Stimulated activated naive B cell treated with anti-CD40 and anti-IgM and Interleukin-4, amounts not matched to agents 10 μg/mL and 1 μg/mL and 100 μg/mL, for 72 hours (primary cell): ENCODE measurements around the gene BSPRY.

Source experiments
- ATAC-seq, 2 donors: fragments of 150-1000 bp; cut with Tn5 transposase; replicated peaks; 2 replicates each; pipeline ENCODE4 v1.10.0; 2021; ENCODE audit warnings: moderate library complexity in 1 of 2
- DNase-seq: peaks from one replicate; pipeline ENCODE4 v3.0.0; 2021
- H3K27ac Mint-ChIP-seq: one replicate; pipeline ENCODE4 v1.8.0; 2022; ENCODE audit warnings: mild to moderate bottlenecking, mixed read lengths
- H3K27me3 Mint-ChIP-seq, 2 donors: one replicate each; pipeline ENCODE4 v1.8.0; 2022; ENCODE audit warnings: mixed read lengths in 2 of 2
- H3K36me3 Mint-ChIP-seq, 2 donors: one replicate each; pipeline ENCODE4 v1.8.0; 2022; ENCODE audit warnings: mixed read lengths in 2 of 2, mild to moderate bottlenecking in 1 of 2
- H3K4me1 Mint-ChIP-seq, 2 donors: one replicate each; pipeline ENCODE4 v1.8.0; 2022; ENCODE audit warnings: mixed read lengths in 2 of 2, mild to moderate bottlenecking in 1 of 2
- H3K4me3 Mint-ChIP-seq, 2 donors: one replicate each; pipeline ENCODE4 v1.8.0; 2022; ENCODE audit warnings: mild to moderate bottlenecking in 2 of 2, mixed read lengths in 2 of 2, moderate library complexity in 1 of 2
- H3K9me3 Mint-ChIP-seq, 2 donors: one replicate each; pipeline ENCODE4 v1.8.0; 2022; ENCODE audit warnings: mixed read lengths in 2 of 2, mild to moderate bottlenecking in 1 of 2

The BSPRY gene

DNA sequence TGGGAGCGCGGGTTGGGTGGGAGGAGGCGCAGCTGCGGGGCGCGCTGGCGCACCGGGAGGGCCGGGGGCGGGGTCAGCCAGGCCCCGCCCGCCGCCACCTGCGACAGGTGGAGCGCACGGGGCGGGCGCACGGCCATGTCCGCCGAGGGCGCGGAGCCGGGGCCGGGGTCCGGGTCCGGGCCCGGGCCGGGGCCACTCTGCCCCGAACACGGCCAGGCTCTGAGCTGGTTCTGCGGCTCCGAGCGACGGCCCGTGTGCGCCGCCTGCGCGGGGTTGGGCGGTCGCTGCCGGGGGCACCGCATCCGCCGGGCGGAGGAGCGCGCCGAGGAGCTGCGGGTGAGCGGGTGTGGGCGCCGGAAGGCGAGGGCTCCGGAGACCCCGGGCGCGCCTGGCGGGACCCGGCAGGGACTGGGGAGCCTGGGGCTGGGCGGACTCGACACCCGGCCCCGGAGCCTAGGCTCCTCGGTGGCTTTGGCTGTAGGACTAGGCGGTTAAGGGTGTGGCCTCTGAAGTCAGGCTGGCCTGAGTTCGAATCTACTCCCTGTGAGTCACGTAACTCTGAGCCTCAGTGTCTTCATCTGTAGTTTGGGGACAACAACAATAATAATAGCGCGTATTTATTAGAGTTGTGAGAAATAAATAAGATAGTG, at the start of gene BSPRY:
Gene BSPRY, plus strand, starts transcription at position 97 of the 650 bp plus-strand sequence. Its CDS starts 39 bp downstream, at position 136.
- peaks cover 5 to 6% of the 10 kb centered on the region in 2 donors for H3K36me3 Mint-ChIP-seq
- peak; percentile 18 for DNase-seq
- peaks cover 0 to 5% of the 10 kb centered on the region in 2 donors for H3K27me3 Mint-ChIP-seq
- peak; percentile 45 to 57 for ATAC-seq
- H3K4me1 Mint-ChIP-seq, result peaks cover 26 to 33% of the 10 kb centered on the region in 2 donors
- H3K9me3 Mint-ChIP-seq, result no peaks in the 10 kb centered on the region
- H3K27ac Mint-ChIP-seq, result peak within 1 kb of the TSS; percentile 89
- H3K4me3 Mint-ChIP-seq, result peak within 1 kb of the TSS; percentile 82 to 86

DNA sequence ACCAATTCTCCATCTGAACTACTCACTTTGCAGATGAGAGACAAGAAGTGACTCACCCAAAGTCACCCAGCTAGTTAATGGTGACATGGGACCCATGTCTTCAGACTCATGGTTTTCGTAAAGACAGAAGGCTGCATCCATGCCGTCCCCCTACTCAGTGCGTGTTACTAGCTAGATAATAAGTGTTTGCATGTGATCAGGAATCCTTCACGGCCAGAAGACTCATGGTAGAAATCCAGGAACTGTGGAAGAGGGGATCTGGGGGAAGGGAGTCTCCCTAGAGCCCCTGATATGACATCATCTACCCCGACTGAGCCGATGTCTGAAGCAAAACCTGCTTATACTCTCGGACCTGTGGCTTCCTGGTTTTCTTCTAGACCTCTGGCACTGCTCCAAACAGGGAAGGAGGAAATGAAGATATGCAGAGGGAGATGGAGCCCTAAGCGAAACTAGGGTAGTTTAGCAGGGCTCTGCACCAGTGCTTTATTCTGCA, 49.5 kb upstream of the BSPRY start:
- ATAC-seq, result no peak
- H3K27ac Mint-ChIP-seq, result no peak overlapping the region

DNA sequence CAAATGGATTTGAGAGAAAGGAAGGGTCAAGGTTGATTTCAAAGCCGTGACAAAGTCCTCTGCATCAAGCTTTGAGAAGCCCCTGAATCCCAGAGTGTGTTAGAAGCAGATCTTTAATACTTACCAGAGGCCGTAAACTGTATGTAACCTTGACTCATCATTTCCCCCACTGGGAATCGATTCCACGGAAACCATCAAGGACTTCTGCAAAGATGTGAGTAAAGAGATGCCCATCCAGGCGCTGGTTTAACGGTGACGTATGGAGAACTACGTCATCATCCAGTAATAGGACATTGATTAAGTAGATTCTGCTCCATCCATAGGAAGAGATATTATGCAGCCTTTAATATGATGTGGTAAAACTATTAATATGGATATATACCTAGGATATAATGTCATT, 47.8 kb upstream of the BSPRY start:
- DNase-seq (no peak), ATAC-seq (no peak)
- Mint-ChIP-seq H3K27ac (no peak overlapping the region), H3K27me3 (peaks cover 14 to 17% of the 10 kb centered on the region in 2 donors), H3K36me3 (no peaks in the 10 kb centered on the region), H3K4me3 (no peak overlapping the region), H3K9me3 (no peaks in the 10 kb centered on the region), H3K4me1 (peaks cover 0 to 12% of the 10 kb centered on the region in 2 donors)

More for the DNA sequence above, 49.5 kb upstream of the BSPRY start:
- Mint-ChIP-seq H3K36me3 (peaks cover 0 to 3% of the 10 kb centered on the region in 2 donors), H3K9me3 (no peaks in the 10 kb centered on the region), H3K27me3 (peaks cover 14 to 17% of the 10 kb centered on the region in 2 donors), H3K4me3 (no peak overlapping the region), H3K4me1 (peaks cover 0 to 14% of the 10 kb centered on the region in 2 donors)
- DNase-seq, result no peak

DNA sequence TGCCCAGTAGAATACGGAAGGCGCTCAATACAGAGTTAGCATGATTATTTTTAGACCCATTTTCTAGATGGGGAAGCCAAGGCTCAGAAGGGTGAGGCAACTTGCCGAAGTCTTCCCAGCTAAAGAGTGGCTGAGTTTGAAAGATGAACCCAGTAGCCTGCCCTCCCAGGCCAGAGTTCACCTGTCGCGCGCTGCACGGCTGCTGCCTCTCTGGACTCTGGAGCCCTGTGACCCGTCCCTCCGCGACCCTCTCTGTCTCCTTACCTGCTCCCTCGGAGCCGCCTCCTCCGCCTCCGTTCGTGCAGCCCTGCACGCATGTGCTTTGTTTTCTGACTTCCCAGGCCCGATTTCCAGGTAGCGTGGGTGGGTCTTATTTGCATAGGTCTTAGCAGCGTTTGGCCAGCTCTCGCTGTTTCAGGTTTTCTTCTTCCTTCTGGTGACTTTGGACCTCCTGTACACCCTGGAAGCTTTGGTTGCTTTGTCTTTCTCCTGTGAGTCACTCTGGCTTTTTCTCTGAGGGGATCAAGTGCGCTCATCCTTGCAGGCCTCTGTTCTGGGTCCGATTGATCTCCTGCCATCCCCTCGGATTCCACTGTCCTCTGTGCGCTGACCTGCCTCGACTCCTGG, 46.4 kb upstream of the BSPRY start, which contains the start of gene RNF183:
Gene RNF183, minus strand, starts transcription at position 585 of the 627 bp plus-strand sequence. CDS start 5,192 bp downstream, outside the sequence.
- H3K9me3 Mint-ChIP-seq, result no peaks in the 10 kb centered on the region
- peaks cover 14 to 17% of the 10 kb centered on the region in 2 donors for H3K27me3 Mint-ChIP-seq
- ATAC-seq (no peak), DNase-seq (no peak)
- no peak within 1 kb of the TSS for H3K4me3 Mint-ChIP-seq
- no peaks in the 10 kb centered on the region for H3K36me3 Mint-ChIP-seq
- H3K27ac Mint-ChIP-seq, result no peak within 1 kb of the TSS
- no peaks in the 10 kb centered on the region for H3K4me1 Mint-ChIP-seq

DNA sequence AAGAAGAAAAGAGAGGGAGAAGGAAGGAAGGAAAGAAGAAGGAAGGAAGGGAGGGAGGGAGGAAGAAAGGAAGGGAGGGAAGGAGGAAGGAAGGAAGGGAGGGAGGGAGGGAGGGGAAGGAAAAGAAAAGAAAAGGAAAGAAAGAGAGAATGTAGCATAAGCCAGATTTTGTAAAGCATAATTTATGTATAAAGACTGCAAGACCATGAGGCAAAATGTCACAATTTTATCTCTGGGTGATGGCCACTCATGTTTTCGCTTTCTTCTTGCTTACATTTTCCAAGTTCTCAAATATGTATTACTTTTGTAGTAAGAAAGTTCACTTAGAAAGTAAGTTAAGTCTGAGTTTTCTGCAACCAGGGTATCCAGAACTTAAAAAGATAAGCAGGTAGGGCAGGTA, 42.8 kb upstream of the BSPRY start:
- no peaks in the 10 kb centered on the region for H3K4me1 Mint-ChIP-seq
- peaks cover 5 to 11% of the 10 kb centered on the region in 2 donors for H3K27me3 Mint-ChIP-seq
- H3K27ac Mint-ChIP-seq, result no peak overlapping the region
- no peaks in the 10 kb centered on the region for H3K9me3 Mint-ChIP-seq
- DNase-seq (no peak), ATAC-seq (no peak)
- H3K36me3 Mint-ChIP-seq, result no peaks in the 10 kb centered on the region
- H3K4me3 Mint-ChIP-seq, result no peak overlapping the region

DNA sequence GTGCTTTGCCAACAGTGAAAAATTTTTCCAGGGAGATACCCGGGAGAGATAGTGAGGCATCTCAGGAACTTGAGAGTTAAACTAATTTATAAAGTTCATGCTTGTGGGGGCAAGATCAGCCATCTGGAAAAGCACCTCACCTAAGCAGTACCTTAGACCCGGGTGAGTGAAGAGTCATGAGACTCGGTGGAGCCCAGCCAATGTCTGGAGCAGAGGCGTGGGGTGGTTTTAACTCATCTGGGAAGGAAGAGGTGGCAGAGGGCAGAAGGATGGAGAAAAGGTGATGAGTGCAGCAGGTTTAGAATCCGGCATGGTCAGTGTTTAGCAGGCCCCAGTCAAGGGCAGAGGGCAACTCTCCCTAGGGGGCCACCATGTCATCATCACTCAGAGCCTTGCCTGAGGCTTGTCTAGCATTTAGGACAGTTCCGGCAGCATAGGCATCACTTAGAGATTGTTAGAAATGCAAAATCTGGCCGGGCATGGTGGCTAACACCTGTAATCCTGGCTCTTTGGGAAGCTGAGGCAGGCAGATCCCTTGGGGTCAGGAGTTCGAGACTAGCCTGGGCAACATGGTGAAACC, 41.9 kb upstream of the BSPRY start:
- Mint-ChIP-seq H3K27me3 (peaks cover under 1 to 7% of the 10 kb centered on the region in 2 donors), H3K27ac (no peak overlapping the region), H3K4me3 (no peak overlapping the region), H3K36me3 (no peaks in the 10 kb centered on the region), H3K9me3 (no peaks in the 10 kb centered on the region), H3K4me1 (no peaks in the 10 kb centered on the region)
- no peak for DNase-seq
- ATAC-seq, result no peak

DNA sequence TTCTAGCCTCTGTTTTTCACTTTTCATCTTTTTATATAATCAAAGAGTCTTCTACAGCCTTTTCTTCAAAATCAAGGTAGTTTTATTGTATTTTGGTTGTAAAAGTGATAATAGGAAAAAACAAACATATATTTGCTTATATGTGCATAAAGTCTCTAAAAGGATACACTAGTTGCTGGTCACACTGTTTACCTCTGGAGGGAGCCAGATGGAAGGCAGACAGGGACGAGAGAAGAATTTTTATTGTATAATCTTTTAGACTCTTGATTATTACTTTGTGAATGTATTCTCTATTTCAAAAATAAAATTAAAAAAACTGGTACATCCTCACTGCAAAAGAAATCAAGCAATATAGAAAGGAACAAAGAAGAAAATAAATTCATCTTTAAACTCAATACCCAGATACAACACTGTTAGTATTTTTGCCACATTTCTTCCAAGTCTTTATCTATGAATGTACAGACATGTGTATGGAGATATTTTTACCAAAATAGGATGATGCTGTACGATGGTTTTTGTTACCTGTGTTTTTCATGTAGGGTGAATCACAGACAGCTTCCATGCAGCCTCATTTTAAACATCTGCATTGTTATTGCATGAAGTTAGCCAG, 40.0 kb upstream of the BSPRY start:
- Mint-ChIP-seq H3K4me1 (no peaks in the 10 kb centered on the region), H3K36me3 (no peaks in the 10 kb centered on the region), H3K27me3 (no peaks in the 10 kb centered on the region), H3K4me3 (no peak overlapping the region), H3K27ac (no peak overlapping the region), H3K9me3 (no peaks in the 10 kb centered on the region)
- peak; percentile 42 to 43 for ATAC-seq
- no peak for DNase-seq

DNA sequence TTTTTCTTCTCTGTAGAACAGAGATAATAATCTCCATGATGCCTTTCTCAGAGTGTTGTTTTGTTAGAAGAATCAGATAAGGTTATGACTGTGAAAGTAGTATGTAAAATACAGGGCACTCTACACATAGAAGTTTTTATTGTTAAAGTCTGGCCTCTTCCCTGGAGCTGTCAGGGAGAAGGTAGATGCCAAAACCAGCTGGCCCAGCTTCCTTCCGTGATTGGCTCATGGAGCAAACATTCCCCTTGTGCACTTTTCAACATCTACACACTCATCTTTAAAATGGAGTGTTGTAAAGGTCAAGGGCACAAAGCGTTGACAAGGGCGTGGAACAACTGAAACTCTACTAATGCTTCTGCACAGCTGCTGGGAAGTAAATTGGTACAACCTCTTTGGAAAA, 38.8 kb upstream of the BSPRY start:
- no peak for ATAC-seq
- no peak overlapping the region for H3K27ac Mint-ChIP-seq
- H3K9me3 Mint-ChIP-seq, result no peaks in the 10 kb centered on the region
- no peaks in the 10 kb centered on the region for H3K4me1 Mint-ChIP-seq
- H3K4me3 Mint-ChIP-seq, result no peak overlapping the region
- no peak for DNase-seq
- no peaks in the 10 kb centered on the region for H3K36me3 Mint-ChIP-seq
- no peaks in the 10 kb centered on the region for H3K27me3 Mint-ChIP-seq

DNA sequence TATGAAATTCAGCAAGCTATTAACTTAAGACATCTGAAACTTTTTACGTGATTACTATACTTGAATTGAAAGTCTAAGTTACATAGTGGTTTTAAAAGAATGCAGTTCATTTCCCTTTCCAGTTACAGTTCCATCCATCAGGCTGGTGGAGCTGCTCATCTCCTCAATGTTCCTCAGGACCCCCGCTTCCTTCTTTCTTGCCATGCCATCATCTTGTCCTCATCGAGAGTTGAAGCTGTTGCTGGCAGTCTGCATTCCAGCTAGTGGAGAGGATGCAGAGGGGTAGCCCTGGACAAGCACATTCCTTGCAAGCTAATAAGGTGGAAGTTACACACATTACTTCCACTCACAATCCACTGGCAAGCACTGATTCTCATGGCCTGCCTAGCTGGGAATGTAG, 37.4 kb upstream of the BSPRY start:
- no peak for ATAC-seq

DNA sequence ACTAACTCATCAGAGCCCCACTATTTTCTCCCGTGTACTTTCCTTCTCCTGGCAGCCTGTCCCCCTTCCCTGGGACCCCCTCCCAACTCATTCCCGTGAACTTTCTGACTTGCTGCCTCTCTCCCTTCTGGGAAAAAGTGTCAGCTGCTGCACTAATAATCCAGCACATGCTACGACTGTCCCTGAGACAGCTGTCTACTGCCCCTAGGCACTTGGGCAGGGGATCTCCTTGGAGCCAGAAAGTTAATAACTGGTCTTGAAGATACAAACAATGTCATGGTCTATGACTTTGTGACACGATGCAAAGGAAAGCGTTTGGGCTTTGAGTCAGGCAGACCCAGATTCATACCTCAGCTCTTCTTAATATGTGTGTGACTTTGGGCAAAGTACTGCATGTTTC, 36.1 kb upstream of the BSPRY start:
- Mint-ChIP-seq H3K27me3 (no peaks in the 10 kb centered on the region), H3K9me3 (no peaks in the 10 kb centered on the region), H3K4me1 (no peaks in the 10 kb centered on the region), H3K4me3 (no peak overlapping the region), H3K36me3 (peaks cover 0 to 4% of the 10 kb centered on the region in 2 donors), H3K27ac (no peak overlapping the region)
- DNase-seq, result no peak
- ATAC-seq, result no peak

More for the DNA sequence above, 37.4 kb upstream of the BSPRY start:
- no peak for DNase-seq
- peaks cover 0 to 4% of the 10 kb centered on the region in 2 donors for H3K36me3 Mint-ChIP-seq
- no peak overlapping the region for H3K4me3 Mint-ChIP-seq
- H3K27ac Mint-ChIP-seq, result no peak overlapping the region
- H3K27me3 Mint-ChIP-seq, result no peaks in the 10 kb centered on the region
- no peaks in the 10 kb centered on the region for H3K9me3 Mint-ChIP-seq
- H3K4me1 Mint-ChIP-seq, result no peaks in the 10 kb centered on the region

DNA sequence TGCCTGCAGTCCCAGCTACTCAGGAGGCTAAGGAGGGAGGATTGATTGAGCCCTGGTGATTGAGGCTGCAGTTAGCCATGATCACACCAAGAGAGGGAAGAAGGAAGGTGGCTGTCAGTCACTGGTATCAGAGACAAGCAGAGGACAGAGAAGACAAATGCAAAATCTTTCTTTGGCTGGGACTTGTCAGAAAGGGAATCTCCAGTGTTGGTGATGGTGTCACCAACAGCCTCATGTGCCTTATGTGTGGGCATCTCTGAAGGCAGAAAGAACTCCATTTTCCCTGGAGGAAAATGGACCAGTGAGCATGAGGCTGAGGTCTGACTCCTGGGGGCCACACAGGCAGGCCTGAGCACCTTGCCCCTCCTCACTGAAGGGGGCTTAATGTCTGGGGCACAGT, 34.1 kb upstream of the BSPRY start:
- Mint-ChIP-seq H3K36me3 (peaks cover 0 to 4% of the 10 kb centered on the region in 2 donors), H3K4me1 (no peaks in the 10 kb centered on the region), H3K27me3 (no peaks in the 10 kb centered on the region), H3K4me3 (no peak overlapping the region), H3K9me3 (no peaks in the 10 kb centered on the region), H3K27ac (no peak overlapping the region)
- ATAC-seq (no peak), DNase-seq (no peak)

DNA sequence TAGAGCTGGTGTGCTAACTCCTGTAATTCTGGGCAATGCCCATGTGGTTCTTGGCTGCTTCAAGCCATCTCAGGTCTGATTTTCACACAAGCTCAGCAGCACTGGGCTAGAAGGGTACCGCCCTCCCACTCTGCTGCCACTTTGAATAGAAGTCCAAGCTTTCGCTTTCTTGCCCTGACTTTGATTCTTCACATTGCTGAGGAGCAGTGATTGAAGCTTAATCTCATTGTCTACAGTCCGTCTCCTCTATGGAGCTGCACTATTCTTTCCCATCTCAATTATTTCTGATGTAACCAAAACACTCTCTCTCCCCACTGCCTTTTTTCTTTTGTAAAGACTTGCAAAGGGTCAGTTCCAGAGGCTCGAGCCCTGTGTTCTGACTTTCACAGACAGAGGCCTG, 33.3 kb upstream of the BSPRY start:
- Mint-ChIP-seq H3K36me3 (peaks cover 0 to 4% of the 10 kb centered on the region in 2 donors), H3K4me3 (no peak overlapping the region), H3K27ac (no peak overlapping the region), H3K27me3 (no peaks in the 10 kb centered on the region), H3K9me3 (no peaks in the 10 kb centered on the region), H3K4me1 (no peaks in the 10 kb centered on the region)
- DNase-seq, result no peak
- ATAC-seq, result no peak

DNA sequence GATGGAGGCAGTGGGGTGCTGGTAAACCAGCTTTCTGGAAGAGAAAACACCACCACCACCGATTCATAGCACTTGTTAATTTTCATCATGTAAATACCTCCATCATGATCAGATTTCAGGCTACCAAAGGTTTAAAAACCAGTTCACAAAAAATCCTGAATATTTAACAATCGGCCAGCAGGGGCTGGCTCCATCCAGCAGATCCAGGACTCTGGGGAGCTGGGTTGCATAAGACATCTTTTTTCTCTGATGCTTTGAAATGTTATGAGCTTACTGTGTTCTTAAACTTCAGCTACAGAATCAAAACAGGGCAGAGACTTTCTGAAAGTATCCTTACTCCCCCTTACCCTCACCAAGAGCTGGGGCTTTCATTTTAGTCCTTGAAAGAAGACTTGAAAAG, 31.6 kb upstream of the BSPRY start:
- ATAC-seq, result no peak
- no peak overlapping the region for H3K27ac Mint-ChIP-seq

DNA sequence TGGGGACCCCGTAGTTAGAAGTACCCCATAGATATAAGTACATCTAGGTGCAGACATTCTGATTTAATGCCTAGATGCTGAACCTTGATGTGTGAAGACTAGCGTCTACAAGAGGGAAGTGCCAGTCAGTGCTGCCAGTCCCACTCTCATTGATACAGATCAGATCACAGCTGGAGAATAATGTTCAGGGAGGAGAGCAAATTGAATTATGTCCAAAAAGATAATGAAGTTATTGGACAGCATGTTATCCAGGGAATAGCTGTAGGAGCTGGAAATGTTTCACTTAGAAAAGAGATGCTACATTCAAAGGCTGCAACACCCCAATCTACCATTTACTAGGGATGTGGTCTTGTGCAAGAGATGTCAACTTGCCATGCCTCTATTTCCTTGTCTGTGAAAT, 30.3 kb upstream of the BSPRY start:
- Mint-ChIP-seq H3K4me3 (no peak overlapping the region), H3K27me3 (no peaks in the 10 kb centered on the region), H3K27ac (no peak overlapping the region)

More for the DNA sequence above, 31.6 kb upstream of the BSPRY start:
- Mint-ChIP-seq H3K36me3 (peaks cover 0 to 4% of the 10 kb centered on the region in 2 donors), H3K9me3 (no peaks in the 10 kb centered on the region), H3K4me1 (no peaks in the 10 kb centered on the region), H3K4me3 (no peak overlapping the region), H3K27me3 (no peaks in the 10 kb centered on the region)
- DNase-seq, result no peak

More for the DNA sequence above, 30.3 kb upstream of the BSPRY start:
- Mint-ChIP-seq H3K4me1 (no peaks in the 10 kb centered on the region), H3K36me3 (peaks cover 0 to 4% of the 10 kb centered on the region in 2 donors), H3K9me3 (no peaks in the 10 kb centered on the region)
- ATAC-seq (no peak), DNase-seq (no peak)
